ENCODE results near the gene GATA6.

- TF ChIP-seq TAF1 (IDR thresholded peaks at IDR 0.05; ENCODE audit: borderline replicate concordance, insufficient read depth, low read length) (no peak), REST (IDR thresholded peaks at IDR 0.05; ENCODE audit: insufficient read depth in 1 of 2, low read depth in 2 of 2, low read length in 2 of 2) (no peak), FOXP2 (optimal IDR thresholded peaks at IDR 0.05; ENCODE audit: borderline replicate concordance, extremely low read depth, extremely low read length, insufficient read depth) (no peak), POLR2AphosphoS5 (IDR thresholded peaks at IDR 0.05; ENCODE audit: low read depth, low read length) (no peak), SIN3A (IDR thresholded peaks at IDR 0.05; ENCODE audit: borderline replicate concordance, insufficient read depth, low read length) (no peak)
Measured at GRCh38 chr18:22191923-22192322, 22.5 kb downstream of the GATA6 start.
